Measurements from ENCODE around the gene CHRNB2. TPM values are rescaled to one million over a fixed set of nuclear protein-coding genes. Genes with fewer than 3 reads are reported as not detected.

CHRNB2 gene
- total RNA-seq, 4 donors from 2014 or later = under 0.01 to 0.65 (median 0.19) TPM

DNA sequence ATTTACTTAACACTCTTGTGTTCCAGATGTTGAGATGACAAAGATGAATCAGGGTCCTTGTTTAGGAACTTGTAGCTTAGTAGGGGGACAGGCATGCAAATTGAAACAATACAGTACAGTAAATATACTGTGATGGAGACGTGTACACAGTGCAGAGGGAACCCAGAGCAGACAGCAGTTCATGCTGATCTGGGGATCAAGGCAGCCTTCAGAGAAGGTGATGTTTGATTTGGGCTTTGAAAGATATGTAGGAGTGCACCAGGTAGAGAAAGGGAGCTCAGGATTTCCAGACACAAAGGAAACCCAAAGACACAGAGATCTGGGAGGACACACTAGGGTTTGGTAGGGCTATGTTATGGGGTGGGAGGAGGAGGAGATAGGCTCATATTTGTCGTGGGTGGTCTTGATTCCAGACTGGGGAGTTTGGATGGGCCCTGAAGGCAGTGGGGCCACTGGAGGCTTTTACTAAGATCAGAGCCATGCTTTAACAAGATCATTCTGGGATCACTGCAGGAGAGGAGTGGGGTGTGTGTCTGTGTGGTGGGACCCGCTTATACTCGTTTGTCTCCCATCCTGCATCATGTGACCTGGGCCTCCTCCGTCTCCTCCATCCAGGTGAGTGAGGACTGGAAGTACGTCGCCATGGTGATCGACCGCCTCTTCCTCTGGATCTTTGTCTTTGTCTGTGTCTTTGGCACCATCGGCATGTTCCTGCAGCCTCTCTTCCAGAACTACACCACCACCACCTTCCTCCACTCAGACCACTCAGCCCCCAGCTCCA, 7.8 kb downstream of the CHRNB2 start:
- intact Hi-C loops (cut with DNase I) = no loop called here
- no peak overlapping the region for H3K27ac ChIP-seq (replicated peaks in 1 of 4)

DNA sequence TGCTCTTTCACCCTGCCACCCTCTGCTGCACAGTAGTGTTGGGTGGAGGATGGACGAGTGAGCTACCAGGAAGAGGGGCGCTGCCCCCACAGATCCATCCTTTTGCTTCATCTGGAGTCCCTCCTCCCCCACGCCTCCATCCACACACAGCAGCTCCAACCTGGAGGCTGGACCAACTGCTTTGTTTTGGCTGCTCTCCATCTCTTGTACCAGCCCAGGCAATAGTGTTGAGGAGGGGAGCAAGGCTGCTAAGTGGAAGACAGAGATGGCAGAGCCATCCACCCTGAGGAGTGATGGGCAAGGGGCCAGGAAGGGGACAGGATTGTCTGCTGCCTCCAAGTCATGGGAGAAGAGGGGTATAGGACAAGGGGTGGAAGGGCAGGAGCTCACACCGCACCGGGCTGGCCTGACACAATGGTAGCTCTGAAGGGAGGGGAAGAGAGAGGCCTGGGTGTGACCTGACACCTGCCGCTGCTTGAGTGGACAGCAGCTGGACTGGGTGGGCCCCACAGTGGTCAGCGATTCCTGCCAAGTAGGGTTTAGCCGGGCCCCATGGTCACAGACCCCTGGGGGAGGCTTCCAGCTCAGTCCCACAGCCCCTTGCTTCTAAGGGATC, 8.5 kb downstream of the CHRNB2 start:
- H3K36me3 ChIP-seq = peaks cover 0 to 35% (median 31%) of the 10 kb centered on the region in 4 donors
- 78% methylated on average over 8 of the region's 8 CpGs for WGBS
- DNase-seq (ENCODE audit: extremely low spot score) = no peak
- H3K9me3 ChIP-seq = no peaks in the 10 kb centered on the region
- TF ChIP-seq EP300 (IDR thresholded peaks at IDR 0.05) = no peak
- H3K4me1 ChIP-seq = peaks cover 11 to 14% (median 11%) of the 10 kb centered on the region in 4 donors
- no peak overlapping the region for H3K4me3 ChIP-seq
- intact Hi-C loops (cut with DNase I) = no loop called here
- no peak overlapping the region for H3K27ac ChIP-seq (replicated peaks in 1 of 4)
- H3K27me3 ChIP-seq = peaks cover 0 to 14% (median 0%) of the 10 kb centered on the region in 4 donors

More for the DNA sequence above, 7.8 kb downstream of the CHRNB2 start:
- H3K4me1 ChIP-seq = peaks cover 11 to 14% (median 11%) of the 10 kb centered on the region in 4 donors
- no peaks in the 10 kb centered on the region for H3K9me3 ChIP-seq
- 83% methylated on average over 10 of the region's 10 CpGs for WGBS
- TF ChIP-seq EP300 (IDR thresholded peaks at IDR 0.05) (no peak), POLR2AphosphoS5 (IDR thresholded peaks at IDR 0.05) (no peak)
- peaks cover 0 to 27% (median 24%) of the 10 kb centered on the region in 4 donors for H3K36me3 ChIP-seq
- no peak overlapping the region for H3K4me3 ChIP-seq
- no peak for DNase-seq (ENCODE audit: extremely low spot score)
- peaks cover 0 to 14% (median 0%) of the 10 kb centered on the region in 4 donors for H3K27me3 ChIP-seq

DNA sequence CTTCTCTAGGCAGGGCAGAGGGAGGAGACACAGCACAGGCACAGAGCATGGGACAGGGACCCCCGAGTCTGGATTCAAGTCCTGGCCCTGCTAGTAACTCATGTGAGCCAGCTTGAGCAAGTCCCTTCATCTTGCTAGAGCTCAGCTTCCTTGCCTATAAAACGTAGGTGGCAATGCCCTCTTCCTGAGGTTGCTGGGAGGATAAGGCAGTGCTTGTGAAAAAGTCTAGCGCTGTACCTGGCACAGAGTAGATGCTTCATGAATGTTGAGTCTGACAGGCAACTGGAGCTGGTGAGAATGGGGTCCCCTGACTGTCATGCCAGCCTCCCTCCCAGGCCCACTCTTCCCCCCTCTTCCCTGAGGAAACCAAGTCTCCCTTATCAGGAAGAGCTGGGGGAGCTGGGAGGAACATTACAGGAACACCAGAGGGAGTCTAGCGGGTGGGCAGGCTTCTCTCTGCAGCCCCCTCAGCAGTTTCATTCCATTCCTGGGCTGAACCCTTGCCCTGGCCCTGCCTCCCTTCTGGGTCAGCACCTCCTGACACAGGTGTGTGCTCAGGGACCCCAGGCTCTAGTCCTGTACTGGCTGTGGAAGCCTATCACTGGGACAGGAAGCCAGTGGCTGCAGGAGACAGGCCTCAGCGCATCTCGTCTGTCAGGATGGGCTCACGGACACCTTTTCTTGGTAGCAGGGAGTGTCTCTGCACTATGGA, 9.9 kb downstream of the CHRNB2 start:
- Histone ChIP-seq H3K27ac (replicated peaks in 1 of 4) (peak overlapping the region in 2 of 4 donors; percentile 28 to 39), H3K36me3 (peaks cover 3 to 49% (median 45%) of the 10 kb centered on the region in 4 donors), H3K27me3 (peaks cover 0 to 4% (median 0%) of the 10 kb centered on the region in 4 donors), H3K4me3 (no peak overlapping the region), H3K4me1 (peaks cover 11 to 14% (median 11%) of the 10 kb centered on the region in 4 donors), H3K9me3 (no peaks in the 10 kb centered on the region)
- no peak for DNase-seq (ENCODE audit: extremely low spot score)
- TF ChIP-seq POLR2AphosphoS5 (IDR thresholded peaks at IDR 0.05) = no peak
- no peak for TF ChIP-seq EP300 (IDR thresholded peaks at IDR 0.05)
- TF ChIP-seq, protein P1, sequence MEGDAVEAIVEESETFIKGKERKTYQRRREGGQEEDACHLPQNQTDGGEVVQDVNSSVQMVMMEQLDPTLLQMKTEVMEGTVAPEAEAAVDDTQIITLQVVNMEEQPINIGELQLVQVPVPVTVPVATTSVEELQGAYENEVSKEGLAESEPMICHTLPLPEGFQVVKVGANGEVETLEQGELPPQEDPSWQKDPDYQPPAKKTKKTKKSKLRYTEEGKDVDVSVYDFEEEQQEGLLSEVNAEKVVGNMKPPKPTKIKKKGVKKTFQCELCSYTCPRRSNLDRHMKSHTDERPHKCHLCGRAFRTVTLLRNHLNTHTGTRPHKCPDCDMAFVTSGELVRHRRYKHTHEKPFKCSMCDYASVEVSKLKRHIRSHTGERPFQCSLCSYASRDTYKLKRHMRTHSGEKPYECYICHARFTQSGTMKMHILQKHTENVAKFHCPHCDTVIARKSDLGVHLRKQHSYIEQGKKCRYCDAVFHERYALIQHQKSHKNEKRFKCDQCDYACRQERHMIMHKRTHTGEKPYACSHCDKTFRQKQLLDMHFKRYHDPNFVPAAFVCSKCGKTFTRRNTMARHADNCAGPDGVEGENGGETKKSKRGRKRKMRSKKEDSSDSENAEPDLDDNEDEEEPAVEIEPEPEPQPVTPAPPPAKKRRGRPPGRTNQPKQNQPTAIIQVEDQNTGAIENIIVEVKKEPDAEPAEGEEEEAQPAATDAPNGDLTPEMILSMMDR (IDR thresholded peaks at IDR 0.05) = no peak
- TF ChIP-seq POLR2A (IDR thresholded peaks at IDR 0.05; ENCODE audit: low read depth) = no peak
- WGBS = 70% methylated on average over 4 of the region's 7 CpGs
- intact Hi-C loops (cut with DNase I) = no loop called here

DNA sequence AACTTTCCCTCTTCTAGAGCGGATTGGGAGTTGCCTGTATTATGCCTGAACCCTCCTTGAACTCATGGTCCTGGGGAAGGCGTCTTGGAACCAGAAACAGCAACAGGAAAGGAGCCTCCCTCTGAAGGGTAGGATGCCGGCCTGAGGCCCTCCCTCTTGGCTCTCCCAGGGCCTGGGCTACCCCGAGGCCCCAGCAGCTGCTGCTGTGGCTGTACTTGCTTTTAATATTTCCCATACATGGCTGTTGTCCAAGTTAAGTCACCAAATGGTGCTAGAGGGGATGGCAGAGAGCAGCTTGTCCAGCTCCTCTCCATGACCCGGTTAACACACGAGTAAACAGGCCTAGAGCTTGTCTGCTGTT, 10.5 kb downstream of the CHRNB2 start:
- Histone ChIP-seq H3K4me3 (no peak overlapping the region), H3K4me1 (peaks cover 11 to 14% (median 11%) of the 10 kb centered on the region in 4 donors), H3K9me3 (no peaks in the 10 kb centered on the region), H3K36me3 (peaks cover 9 to 54% (median 50%) of the 10 kb centered on the region in 4 donors), H3K27ac (replicated peaks in 1 of 4) (peak overlapping the region in 2 of 4 donors; percentile 28 to 39), H3K27me3 (no peaks in the 10 kb centered on the region)
- no peak for DNase-seq (ENCODE audit: extremely low spot score)
- WGBS = 47% methylated on average over 2 of the region's 6 CpGs
- TF ChIP-seq POLR2A (IDR thresholded peaks at IDR 0.05; ENCODE audit: low read depth) (no peak), EP300 (IDR thresholded peaks at IDR 0.05) (no peak), POLR2AphosphoS5 (IDR thresholded peaks at IDR 0.05) (no peak)
- TF ChIP-seq, protein P1 (IDR thresholded peaks at IDR 0.05) = no peak
- intact Hi-C loops (cut with DNase I) = no loop called here

DNA sequence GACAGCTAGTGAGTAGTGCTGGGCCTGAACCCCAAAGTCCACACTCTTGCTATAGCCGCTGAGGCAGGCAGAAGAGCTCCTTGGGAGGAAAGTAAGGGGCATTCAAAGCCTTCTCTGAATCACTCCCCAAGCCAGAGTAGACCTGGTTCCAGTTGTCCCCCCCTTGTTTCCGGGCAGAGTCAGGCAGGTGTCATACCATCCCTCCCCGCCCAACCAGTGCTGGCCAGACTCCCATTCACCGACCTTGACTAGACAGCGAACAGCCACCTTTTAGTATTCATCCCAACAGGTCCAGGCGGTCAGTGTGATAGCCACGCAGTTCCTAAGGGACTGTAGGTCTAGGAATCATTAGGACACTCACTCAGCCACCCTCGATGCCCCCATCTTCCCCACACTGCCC, 11.8 kb downstream of the CHRNB2 start:
- no peaks in the 10 kb centered on the region for H3K9me3 ChIP-seq
- H3K27ac ChIP-seq (replicated peaks in 1 of 4) = no peak overlapping the region
- peaks cover 22 to 68% (median 63%) of the 10 kb centered on the region in 4 donors for H3K36me3 ChIP-seq
- no peaks in the 10 kb centered on the region for H3K27me3 ChIP-seq
- no peak for TF ChIP-seq POLR2A (IDR thresholded peaks at IDR 0.05; ENCODE audit: low read depth)
- no peak for TF ChIP-seq POLR2AphosphoS5 (IDR thresholded peaks at IDR 0.05)
- no peak for TF ChIP-seq EP300 (IDR thresholded peaks at IDR 0.05)
- TF ChIP-seq, protein P1 (IDR thresholded peaks at IDR 0.05) = no peak
- 87% methylated on average over 8 of the region's 8 CpGs for WGBS
- no peak for DNase-seq (ENCODE audit: extremely low spot score)
- intact Hi-C loops (cut with DNase I) = no loop called here
- no peak overlapping the region for H3K4me3 ChIP-seq
- H3K4me1 ChIP-seq = peaks cover 15 to 22% (median 20%) of the 10 kb centered on the region in 4 donors

All from esophagus muscularis mucosa (tissue), 4 donors.